GM12891 (cell line): Measurements from ENCODE around the gene OLFML2B.

Experiments used
- DNase-seq: peaks from one replicate; pipeline ENCODE4 v3.0.0; 2011; ENCODE audit warnings: low spot score; ENCODE audit not compliant: insufficient read length
- FAIRE-seq: peaks from 2 replicates; lab custom pipeline; 2011; peaks lifted over from hg19 to GRCh38; lab: Jason Lieb, UNC
- PAX5 ChIP-seq: IDR thresholded peaks from 2 replicates; pipeline ENCODE4 v1.6.1; 2011; ENCODE audit warnings: low read length, moderate library complexity, mild to moderate bottlenecking; ENCODE audit not compliant: insufficient read depth, severe bottlenecking
- POLR2A ChIP-seq: IDR thresholded peaks from 2 replicates; pipeline ENCODE4 v1.6.1; 2011; ENCODE audit warnings: low read depth, low read length, control low read depth
- POLR2AphosphoS5 ChIP-seq: IDR thresholded peaks from 2 replicates; pipeline ENCODE4 v1.6.1; 2011; ENCODE audit warnings: low read depth, low read length, control low read depth
- POU2F2 ChIP-seq: IDR thresholded peaks from 2 replicates; pipeline ENCODE4 v1.6.1; 2011; ENCODE audit warnings: low read depth, mild to moderate bottlenecking, control low read depth, low read length, moderate library complexity
- SPI1 ChIP-seq: IDR thresholded peaks from 2 replicates; pipeline ENCODE4 v1.6.1; 2011; ENCODE audit warnings: low read depth, low read length, control low read depth
- TAF1 ChIP-seq: IDR thresholded peaks from 2 replicates; pipeline ENCODE4 v1.6.1; 2011; ENCODE audit warnings: low read depth, low read length, control low read depth

Gene OLFML2B

DNA sequence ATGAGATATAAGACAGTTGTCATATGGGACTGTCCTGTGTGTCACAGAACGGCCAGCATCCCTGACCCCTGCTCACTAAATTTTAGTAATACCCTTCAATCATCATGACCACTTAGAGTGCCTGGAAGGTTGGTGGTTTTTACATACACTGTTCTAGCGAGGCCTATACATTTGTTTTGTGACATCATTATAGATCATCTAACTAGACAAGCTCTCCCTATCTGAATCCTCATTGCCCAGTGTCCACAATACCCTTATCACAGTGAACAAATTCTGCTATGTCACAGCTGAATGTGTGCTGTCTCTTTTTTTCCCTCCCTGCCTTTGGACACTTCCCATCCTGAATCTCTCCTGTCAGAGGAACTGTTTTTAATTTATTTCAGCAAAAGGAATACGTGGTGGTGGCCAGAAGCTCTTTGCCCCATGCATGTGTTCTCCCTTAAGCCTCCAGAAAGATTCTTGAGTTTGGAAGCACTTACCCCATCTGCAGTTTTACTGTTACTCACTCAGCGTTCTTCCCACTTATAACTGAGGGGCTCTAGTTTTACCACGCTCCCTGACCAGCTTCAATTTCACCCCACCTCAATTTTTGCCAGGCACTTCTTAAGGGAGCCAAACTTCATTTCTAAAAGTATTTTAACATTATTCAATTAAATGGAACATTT lies 70.3 kb downstream of the OLFML2B start:
- no peak for FAIRE-seq
- TF ChIP-seq PAX5 (no peak), TAF1 (no peak), POU2F2 (no peak), SPI1 (no peak), POLR2AphosphoS5 (no peak), POLR2A (no peak)
- DNase-seq: no peak

DNA sequence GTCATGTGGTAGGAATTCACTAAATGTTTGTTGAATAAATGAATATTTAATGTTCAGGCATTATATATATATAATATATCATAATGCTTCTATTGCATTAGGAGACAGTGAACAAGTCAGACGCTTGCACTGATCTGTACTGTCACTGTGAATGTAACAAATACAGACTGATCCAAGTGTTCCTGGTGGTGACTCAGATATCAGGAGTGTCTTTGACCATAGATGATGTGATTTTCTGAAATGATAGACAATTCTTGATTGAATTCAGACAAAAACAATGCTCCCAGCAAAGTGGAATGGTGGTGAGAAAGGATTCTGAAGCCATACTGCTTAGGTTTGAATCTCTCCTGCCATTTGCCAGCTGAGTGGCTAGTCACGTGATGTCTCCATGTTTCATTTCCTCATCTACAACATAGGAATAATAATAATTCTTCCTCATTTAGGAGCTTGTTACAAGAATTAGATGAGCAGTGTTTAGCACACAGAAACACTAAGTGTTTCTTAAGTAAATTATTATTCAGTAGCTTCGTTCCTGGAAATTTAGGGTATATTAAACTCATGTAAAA lies 71.0 kb downstream of the OLFML2B start:
- FAIRE-seq: no peak
- TF ChIP-seq TAF1: no peak
- no peak for TF ChIP-seq POLR2A
- no peak for TF ChIP-seq SPI1
- no peak for TF ChIP-seq PAX5
- TF ChIP-seq POU2F2: no peak
- TF ChIP-seq POLR2AphosphoS5: no peak
- no peak for DNase-seq

- FAIRE-seq (no peak), DNase-seq (no peak)
- TF ChIP-seq SPI1: no peak
- no peak for TF ChIP-seq POLR2AphosphoS5
- TF ChIP-seq PAX5: no peak
- no peak for TF ChIP-seq POU2F2
Observed at GRCh38 chr1:161951646-161952045, 72.0 kb downstream of the OLFML2B start.

DNA sequence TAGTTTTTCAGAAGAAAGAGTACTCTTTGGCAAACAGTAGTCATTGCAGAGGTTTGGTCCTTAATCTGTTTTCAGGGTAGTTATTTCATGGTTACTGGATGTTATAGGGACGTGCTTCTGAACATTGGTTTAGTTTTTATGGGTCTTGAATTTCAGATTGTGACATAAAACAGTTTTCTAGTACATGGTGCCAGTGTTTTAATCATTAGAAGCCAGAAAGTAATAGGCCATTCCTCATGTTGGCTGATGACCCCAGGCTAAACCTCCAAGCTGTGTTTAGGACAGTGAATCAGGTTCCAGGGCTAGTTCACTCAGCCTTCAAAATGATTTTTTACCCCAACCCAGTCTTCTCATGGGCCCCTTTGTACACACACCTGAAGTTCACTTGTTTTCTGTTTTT lies 73.3 kb downstream of the OLFML2B start:
- no peak for DNase-seq
- TF ChIP-seq POLR2A: no peak
- TF ChIP-seq POU2F2: no peak
- no peak for TF ChIP-seq SPI1
- no peak for TF ChIP-seq PAX5
- no peak for TF ChIP-seq POLR2AphosphoS5
- no peak for TF ChIP-seq TAF1
- no peak for FAIRE-seq

DNA sequence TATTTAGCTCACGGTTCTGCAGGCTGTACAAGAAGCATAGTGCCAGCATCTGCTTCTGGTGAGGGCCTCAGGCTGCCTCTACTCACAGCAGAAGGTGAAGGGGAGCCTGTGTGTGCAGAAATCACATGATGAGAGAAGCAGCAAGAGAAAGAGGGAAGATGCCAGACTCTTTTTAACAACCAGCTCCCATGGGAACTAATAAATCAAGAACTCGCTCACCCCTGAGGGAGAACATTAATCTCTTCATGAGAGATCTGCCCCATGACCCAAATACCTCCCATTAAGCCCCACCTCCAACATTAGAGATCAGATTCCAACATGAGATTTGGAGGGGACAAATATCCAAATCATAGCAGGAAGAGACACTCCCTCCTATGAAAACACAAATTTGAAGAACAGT lies 74.1 kb downstream of the OLFML2B start:
- DNase-seq (no peak), FAIRE-seq (no peak)
- TF ChIP-seq SPI1 (no peak), POLR2A (no peak), POLR2AphosphoS5 (no peak), TAF1 (no peak), POU2F2 (no peak), PAX5 (no peak)

- DNase-seq (no peak), FAIRE-seq (no peak)
- TF ChIP-seq SPI1: no peak
- no peak for TF ChIP-seq POLR2AphosphoS5
- TF ChIP-seq TAF1: no peak
- TF ChIP-seq POU2F2: no peak
- no peak for TF ChIP-seq PAX5
- TF ChIP-seq POLR2A: no peak
Observed at GRCh38 chr1:161948435-161948834, 75.2 kb downstream of the OLFML2B start.

GRCh38 chr1:161946071-161946987 lies 77.3 kb downstream of the OLFML2B start:
- TF ChIP-seq SPI1 (no peak), POU2F2 (no peak), PAX5 (no peak), POLR2A (no peak), POLR2AphosphoS5 (no peak), TAF1 (no peak)
- FAIRE-seq: no peak
- DNase-seq: no peak

- FAIRE-seq: no peak
- DNase-seq: no peak
- TF ChIP-seq PAX5 (no peak), POLR2A (no peak), TAF1 (no peak), POLR2AphosphoS5 (no peak), POU2F2 (no peak), SPI1 (no peak)
Observed at GRCh38 chr1:161945306-161946060, 78.2 kb downstream of the OLFML2B start.

GRCh38 chr1:161944381-161944780 lies 79.3 kb downstream of the OLFML2B start:
- FAIRE-seq: no peak
- no peak for TF ChIP-seq POLR2AphosphoS5
- TF ChIP-seq TAF1: no peak
- no peak for TF ChIP-seq SPI1
- TF ChIP-seq POU2F2: no peak
- no peak for TF ChIP-seq POLR2A
- TF ChIP-seq PAX5: no peak
- DNase-seq: no peak
